Upper lobe of right lung (tissue), 1 donor: ENCODE results near the gene HACD2. TPM values are rescaled to one million over a fixed set of nuclear protein-coding genes. Genes with fewer than 3 reads are reported as not detected.

Experiments
- ATAC-seq: fragments of 200-7000 bp; cut with Tn5 transposase; one replicate; pipeline ENCODE4 v1.9.1; 2020; ENCODE audit warnings: mild to moderate bottlenecking, moderate library complexity
- DNase-seq: peaks from one replicate; pipeline ENCODE4 v3.0.0-alpha.2; 2020
- H3K27ac ChIP-seq: fragments of 200-600 bp; one replicate; pipeline ENCODE4 v1.8.0; 2022
- H3K27me3 ChIP-seq: fragments of 200-600 bp; one replicate; pipeline ENCODE4 v1.8.0; 2022; ENCODE audit warnings: mild to moderate bottlenecking
- H3K36me3 ChIP-seq: fragments of 200-600 bp; one replicate; pipeline ENCODE4 v1.8.0; 2022
- H3K4me1 ChIP-seq: fragments of 200-600 bp; one replicate; pipeline ENCODE4 v1.8.0; 2022
- H3K4me3 ChIP-seq: fragments of 200-600 bp; one replicate; pipeline ENCODE4 v1.8.0; 2022; ENCODE audit warnings: mild to moderate bottlenecking
- H3K9me3 ChIP-seq: fragments of 200-600 bp; one replicate; pipeline ENCODE4 v1.8.0; 2022
- intact Hi-C: fragments of 100-400 bp; cut with DNase I; formaldehyde crosslinking; loops from one replicate; pipeline ENCODE4 v1.11.0; 2022
- total RNA-seq: library from RNA; stranded (reverse); fragmentation: NEBNext Ultra II Directional; extraction: Animal tissue kit (Norgen Biotek cat#: 25700); gene quantifications from one replicate; pipeline ENCODE4 v1.2.1, GENCODE V29; 2021
- TF ChIP-seq, protein P1 (sequence below): fragments of 200-600 bp; IDR thresholded peaks from one replicate; pipeline ENCODE4 v1.8.0; 2022; ENCODE audit warnings: antibody characterized with exemption
- donor health status: DM: no; HTN: yes; CAD: no; lungs with severe emphysema.

Gene HACD2
- total RNA-seq, 1 donor from 2014 or later, result 47.2 TPM

DNA sequence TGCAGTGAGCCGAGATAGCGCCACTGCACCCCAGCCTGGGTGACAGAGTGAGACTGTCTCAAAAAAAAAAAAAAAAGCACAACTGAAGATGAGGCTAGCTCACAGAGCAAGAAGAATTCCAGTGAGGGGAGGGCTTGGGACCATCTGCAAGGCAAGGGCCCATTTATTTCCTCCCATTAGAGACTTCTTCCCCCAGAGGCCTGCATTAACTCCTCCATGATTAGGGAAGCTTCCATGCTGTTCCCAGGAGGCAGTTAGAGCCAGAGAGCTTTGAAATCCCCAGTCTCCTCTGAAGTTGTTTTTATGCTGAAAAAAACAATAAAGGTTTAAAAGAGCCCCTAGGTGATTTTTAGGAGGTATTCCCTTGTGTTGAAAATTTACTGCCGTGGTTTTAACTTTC is 81.7 kb downstream of the HACD2 start:
- intact Hi-C loops, result no loop called here

DNA sequence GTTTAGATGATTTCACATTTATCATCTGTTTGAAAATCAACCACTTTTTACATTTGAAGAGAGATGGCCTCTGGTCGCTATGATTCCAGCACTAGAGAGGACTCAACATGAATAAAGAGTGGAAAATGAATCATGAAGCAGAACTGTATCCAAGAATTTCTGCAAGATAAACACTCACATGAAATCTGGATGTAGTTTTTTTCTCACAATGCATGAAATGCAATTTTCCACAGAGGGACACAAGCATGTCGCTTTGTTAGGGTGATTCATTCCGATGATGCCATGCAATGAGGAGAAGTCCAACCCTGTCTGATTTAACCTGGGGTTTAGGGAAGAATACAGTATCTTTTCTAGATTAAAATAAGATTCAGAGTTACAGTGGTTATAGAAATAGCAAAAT is 85.5 kb downstream of the HACD2 start:
- H3K36me3 ChIP-seq, result peaks cover 35% of the 10 kb centered on the region
- H3K27me3 ChIP-seq, result no peaks in the 10 kb centered on the region
- no peak overlapping the region for H3K4me3 ChIP-seq
- DNase-seq, result no peak
- intact Hi-C loops, result no loop called here
- no peak overlapping the region for H3K27ac ChIP-seq
- H3K9me3 ChIP-seq, result no peaks in the 10 kb centered on the region
- TF ChIP-seq, protein P1, sequence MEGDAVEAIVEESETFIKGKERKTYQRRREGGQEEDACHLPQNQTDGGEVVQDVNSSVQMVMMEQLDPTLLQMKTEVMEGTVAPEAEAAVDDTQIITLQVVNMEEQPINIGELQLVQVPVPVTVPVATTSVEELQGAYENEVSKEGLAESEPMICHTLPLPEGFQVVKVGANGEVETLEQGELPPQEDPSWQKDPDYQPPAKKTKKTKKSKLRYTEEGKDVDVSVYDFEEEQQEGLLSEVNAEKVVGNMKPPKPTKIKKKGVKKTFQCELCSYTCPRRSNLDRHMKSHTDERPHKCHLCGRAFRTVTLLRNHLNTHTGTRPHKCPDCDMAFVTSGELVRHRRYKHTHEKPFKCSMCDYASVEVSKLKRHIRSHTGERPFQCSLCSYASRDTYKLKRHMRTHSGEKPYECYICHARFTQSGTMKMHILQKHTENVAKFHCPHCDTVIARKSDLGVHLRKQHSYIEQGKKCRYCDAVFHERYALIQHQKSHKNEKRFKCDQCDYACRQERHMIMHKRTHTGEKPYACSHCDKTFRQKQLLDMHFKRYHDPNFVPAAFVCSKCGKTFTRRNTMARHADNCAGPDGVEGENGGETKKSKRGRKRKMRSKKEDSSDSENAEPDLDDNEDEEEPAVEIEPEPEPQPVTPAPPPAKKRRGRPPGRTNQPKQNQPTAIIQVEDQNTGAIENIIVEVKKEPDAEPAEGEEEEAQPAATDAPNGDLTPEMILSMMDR, result no peak
- no peak for ATAC-seq
- no peaks in the 10 kb centered on the region for H3K4me1 ChIP-seq

More for the DNA sequence above, 81.7 kb downstream of the HACD2 start:
- DNase-seq (no peak), ATAC-seq (no peak)
- no peaks in the 10 kb centered on the region for H3K27me3 ChIP-seq
- H3K27ac ChIP-seq, result no peak overlapping the region
- no peaks in the 10 kb centered on the region for H3K9me3 ChIP-seq
- H3K4me1 ChIP-seq, result no peaks in the 10 kb centered on the region
- H3K4me3 ChIP-seq, result no peak overlapping the region
- peaks cover 19% of the 10 kb centered on the region for H3K36me3 ChIP-seq
- TF ChIP-seq, protein P1, result no peak

DNA sequence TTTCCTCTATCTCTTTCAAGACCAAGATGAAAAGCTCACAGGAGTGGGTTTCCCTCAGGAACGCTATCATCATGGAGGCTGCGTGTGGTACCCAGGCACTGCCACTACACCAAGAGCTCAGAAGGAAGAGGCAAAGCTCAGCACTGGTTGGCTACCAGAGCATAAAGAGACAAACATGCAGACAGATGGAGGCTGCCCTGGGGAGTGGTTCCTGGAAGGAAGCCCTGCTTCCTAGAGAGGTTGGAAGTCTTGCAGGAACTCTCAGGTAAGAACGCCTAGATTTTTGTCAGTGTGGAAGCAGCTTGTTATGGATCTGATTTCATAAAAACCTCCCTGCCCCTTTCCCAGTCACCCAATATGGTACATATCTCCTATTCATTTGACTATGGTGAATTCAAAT is 86.1 kb downstream of the HACD2 start:
- intact Hi-C loops, result no loop called here
- DNase-seq (no peak), ATAC-seq (no peak)
- TF ChIP-seq, protein P1, result no peak
- H3K27me3 ChIP-seq, result no peaks in the 10 kb centered on the region
- H3K36me3 ChIP-seq, result peaks cover 41% of the 10 kb centered on the region
- H3K4me3 ChIP-seq, result no peak overlapping the region
- H3K4me1 ChIP-seq, result no peaks in the 10 kb centered on the region
- no peaks in the 10 kb centered on the region for H3K9me3 ChIP-seq
- no peak overlapping the region for H3K27ac ChIP-seq

DNA sequence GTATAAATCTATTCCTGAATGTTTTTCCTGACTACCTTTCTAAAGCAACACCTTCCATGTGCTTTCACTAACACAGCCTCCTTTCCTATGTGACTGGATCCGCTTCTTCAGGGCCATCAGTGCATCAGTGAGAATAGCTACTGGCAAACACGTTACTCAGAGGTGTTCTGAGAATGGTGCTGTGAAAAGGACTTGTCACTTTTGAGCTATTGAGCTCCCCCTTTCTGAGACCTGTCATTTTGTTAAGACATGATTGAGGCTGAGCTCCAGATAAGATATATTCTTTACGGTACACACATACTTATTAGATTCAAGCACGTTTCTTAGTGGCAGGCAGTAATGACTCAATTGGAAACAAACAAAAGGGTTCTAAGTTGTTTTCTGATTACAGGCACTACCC is 90.9 kb downstream of the HACD2 start:
- Histone ChIP-seq H3K4me3 (no peak overlapping the region), H3K4me1 (no peaks in the 10 kb centered on the region), H3K27me3 (no peaks in the 10 kb centered on the region), H3K36me3 (peaks cover 32% of the 10 kb centered on the region), H3K27ac (no peak overlapping the region), H3K9me3 (no peaks in the 10 kb centered on the region)
- ATAC-seq (no peak), DNase-seq (no peak)
- intact Hi-C loops, result no loop called here
- TF ChIP-seq, protein P1, result no peak

DNA sequence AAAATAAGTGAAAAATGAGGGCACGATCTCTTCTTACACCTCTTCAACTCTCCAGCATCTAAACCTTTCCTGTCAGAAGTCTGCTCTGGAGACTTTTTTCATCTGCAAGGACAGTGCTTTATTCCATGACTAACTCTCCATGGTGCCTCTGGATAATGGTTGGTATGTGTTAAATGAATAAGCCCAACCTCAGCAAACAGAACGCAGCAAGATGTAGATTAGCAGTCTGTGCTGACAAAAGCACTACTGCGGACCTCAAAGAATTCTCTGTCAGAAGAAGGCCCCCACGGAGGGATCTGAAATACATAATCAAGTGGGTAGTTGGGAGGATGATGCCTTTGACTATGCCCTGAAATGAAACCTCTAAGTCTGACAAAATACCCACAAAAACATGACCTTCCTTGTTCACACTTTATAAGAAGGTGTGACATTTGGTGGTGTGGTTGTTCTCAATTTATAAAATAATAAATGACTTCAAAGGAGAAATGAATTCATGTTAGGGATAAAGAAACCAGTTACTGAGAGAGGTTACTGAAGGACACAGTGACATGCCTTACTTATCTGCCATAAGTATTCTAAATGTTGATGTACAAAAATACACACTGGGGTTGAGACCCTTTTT is 92.8 kb downstream of the HACD2 start:
- intact Hi-C loops, result no loop called here
- no peak overlapping the region for H3K4me3 ChIP-seq
- no peaks in the 10 kb centered on the region for H3K27me3 ChIP-seq
- DNase-seq (no peak), ATAC-seq (no peak)
- no peaks in the 10 kb centered on the region for H3K4me1 ChIP-seq
- H3K27ac ChIP-seq, result no peak overlapping the region
- peaks cover 19% of the 10 kb centered on the region for H3K36me3 ChIP-seq
- no peaks in the 10 kb centered on the region for H3K9me3 ChIP-seq
- TF ChIP-seq, protein P1, result no peak
